HL-60/S4 treated with retinoic acid at 250 ng/mL for 4 days and 3 days (cell line): Measurements from ENCODE around the gene VSTM2L.

Source experiments
- in situ Hi-C: fragments of 300-500 bp; cut with MboI; formaldehyde crosslinking; loops from 2 replicates; pipeline ENCODE4 v1.7.0; 2022; ENCODE audit warnings: low sequenced_read_pairs

The VSTM2L gene

GRCh38 chr20:37878835-37879599 lies 23.9 kb upstream of the VSTM2L start:
- in situ Hi-C loops: no loop called here

- in situ Hi-C loops: no loop called here
These were observed 23.1 kb upstream of the VSTM2L start for GRCh38 chr20:37879843-37880242.

- in situ Hi-C loops: no loop called here
These were observed 22.0 kb upstream of the VSTM2L start for GRCh38 chr20:37880726-37881591.

GRCh38 chr20:37881601-37882343 lies 21.2 kb upstream of the VSTM2L start:
- in situ Hi-C loops: no loop called here

- in situ Hi-C loops: no loop called here
These were observed 19.8 kb upstream of the VSTM2L start for GRCh38 chr20:37882961-37883712.

GRCh38 chr20:37885042-37885441 lies 17.9 kb upstream of the VSTM2L start:
- in situ Hi-C loops: no loop called here

GRCh38 chr20:37885593-37886503 lies 17.1 kb upstream of the VSTM2L start:
- in situ Hi-C loops: no loop called here

- in situ Hi-C loops: no loop called here
These were observed 16.1 kb upstream of the VSTM2L start for GRCh38 chr20:37886851-37887297.

GRCh38 chr20:37888641-37889040 lies 14.3 kb upstream of the VSTM2L start:
- in situ Hi-C loops: no loop called here

- in situ Hi-C loops: no loop called here
These were observed 12.8 kb upstream of the VSTM2L start for GRCh38 chr20:37890108-37890507.

- in situ Hi-C loops: no loop called here
These were observed 12.3 kb upstream of the VSTM2L start for GRCh38 chr20:37890643-37891042.

GRCh38 chr20:37892001-37892400 lies 10.9 kb upstream of the VSTM2L start:
- in situ Hi-C loops: no loop called here

- in situ Hi-C loops: no loop called here
These were observed 9.2 kb upstream of the VSTM2L start for GRCh38 chr20:37893566-37894241.

GRCh38 chr20:37894454-37894853 lies 8.5 kb upstream of the VSTM2L start:
- in situ Hi-C loops: no loop called here

- in situ Hi-C loops: no loop called here
These were observed 7.8 kb upstream of the VSTM2L start for GRCh38 chr20:37895166-37895565.

- in situ Hi-C loops: no loop called here
These were observed 5.9 kb upstream of the VSTM2L start for GRCh38 chr20:37896932-37897548.

GRCh38 chr20:37898233-37899104 lies 4.5 kb upstream of the VSTM2L start:
- in situ Hi-C loops: no loop called here
